ENCODE data around the gene CACNG7.

The CACNG7 gene

GRCh38 chr19:53912653-53913052 is 3.6 kb downstream of the CACNG7 start:
- Histone ChIP-seq H3K27me3 (ENCODE audit: insufficient read depth, insufficient read length) (peaks cover 19% of the 10 kb centered on the region), H3K4me3 (ENCODE audit: insufficient read length, low read depth) (no peak overlapping the region), H3K4me1 (ENCODE audit: insufficient read depth, insufficient read length) (no peaks in the 10 kb centered on the region), H3K9ac (ENCODE audit: insufficient read length, low read depth) (no peak overlapping the region), H3K9me3 (ENCODE audit: insufficient read depth, low read length) (no peaks in the 10 kb centered on the region), H3K36me3 (ENCODE audit: insufficient read depth, insufficient read length, low read length) (no peaks in the 10 kb centered on the region)
- no peak for DNase-seq (ENCODE audit: low read depth, low spot score)
- TF ChIP-seq ZNF274 (IDR thresholded peaks at IDR 0.05; ENCODE audit: low read depth, low read length) (no peak), SUZ12 (IDR thresholded peaks at IDR 0.05; ENCODE audit: extremely low read depth, insufficient read depth, insufficient read length) (no peak), YY1 (IDR thresholded peaks at IDR 0.05; ENCODE audit: insufficient read depth, insufficient read length) (no peak)

- H3K9me3 ChIP-seq (ENCODE audit: insufficient read depth, low read length): no peaks in the 10 kb centered on the region
- no peaks in the 10 kb centered on the region for H3K36me3 ChIP-seq (ENCODE audit: insufficient read depth, insufficient read length, low read length)
- H3K4me3 ChIP-seq (ENCODE audit: insufficient read length, low read depth): no peak overlapping the region
- no peak for DNase-seq (ENCODE audit: low read depth, low spot score)
- H3K27me3 ChIP-seq (ENCODE audit: insufficient read depth, insufficient read length): peaks cover 10% of the 10 kb centered on the region
- H3K9ac ChIP-seq (ENCODE audit: insufficient read length, low read depth): no peak overlapping the region
- no peak for TF ChIP-seq YY1 (IDR thresholded peaks at IDR 0.05; ENCODE audit: insufficient read depth, insufficient read length)
- TF ChIP-seq ZNF274 (IDR thresholded peaks at IDR 0.05; ENCODE audit: low read depth, low read length): no peak
- no peak for TF ChIP-seq SUZ12 (IDR thresholded peaks at IDR 0.05; ENCODE audit: extremely low read depth, insufficient read depth, insufficient read length)
- no peaks in the 10 kb centered on the region for H3K4me1 ChIP-seq (ENCODE audit: insufficient read depth, insufficient read length)
Observed at GRCh38 chr19:53915000-53915399, 5.9 kb downstream of the CACNG7 start.

GRCh38 chr19:53916004-53916403 is 6.9 kb downstream of the CACNG7 start:
- Histone ChIP-seq H3K9me3 (ENCODE audit: insufficient read depth, low read length) (no peaks in the 10 kb centered on the region), H3K4me1 (ENCODE audit: insufficient read depth, insufficient read length) (no peaks in the 10 kb centered on the region), H3K36me3 (ENCODE audit: insufficient read depth, insufficient read length, low read length) (no peaks in the 10 kb centered on the region), H3K9ac (ENCODE audit: insufficient read length, low read depth) (no peak overlapping the region), H3K27me3 (ENCODE audit: insufficient read depth, insufficient read length) (peaks cover 7% of the 10 kb centered on the region), H3K4me3 (ENCODE audit: insufficient read length, low read depth) (no peak overlapping the region)
- DNase-seq (ENCODE audit: low read depth, low spot score): no peak
- no peak for TF ChIP-seq YY1 (IDR thresholded peaks at IDR 0.05; ENCODE audit: insufficient read depth, insufficient read length)
- no peak for TF ChIP-seq SUZ12 (IDR thresholded peaks at IDR 0.05; ENCODE audit: extremely low read depth, insufficient read depth, insufficient read length)

- Histone ChIP-seq H3K27me3 (ENCODE audit: insufficient read depth, insufficient read length) (no peaks in the 10 kb centered on the region), H3K4me3 (ENCODE audit: insufficient read length, low read depth) (no peak overlapping the region), H3K36me3 (ENCODE audit: insufficient read depth, insufficient read length, low read length) (no peaks in the 10 kb centered on the region), H3K4me1 (ENCODE audit: insufficient read depth, insufficient read length) (no peaks in the 10 kb centered on the region), H3K9ac (ENCODE audit: insufficient read length, low read depth) (no peak overlapping the region), H3K9me3 (ENCODE audit: insufficient read depth, low read length) (no peaks in the 10 kb centered on the region)
- no peak for DNase-seq (ENCODE audit: low read depth, low spot score)
- TF ChIP-seq ZNF274 (IDR thresholded peaks at IDR 0.05; ENCODE audit: low read depth, low read length): no peak
- no peak for TF ChIP-seq YY1 (IDR thresholded peaks at IDR 0.05; ENCODE audit: insufficient read depth, insufficient read length)
- TF ChIP-seq SUZ12 (IDR thresholded peaks at IDR 0.05; ENCODE audit: extremely low read depth, insufficient read depth, insufficient read length): no peak
Observed at GRCh38 chr19:53917356-53917755, 8.3 kb downstream of the CACNG7 start.

GRCh38 chr19:53927739-53928138 is 18.7 kb downstream of the CACNG7 start:
- H3K4me3 ChIP-seq (ENCODE audit: insufficient read length, low read depth): no peak overlapping the region
- no peak for TF ChIP-seq ZNF274 (IDR thresholded peaks at IDR 0.05; ENCODE audit: low read depth, low read length)
- TF ChIP-seq SUZ12 (IDR thresholded peaks at IDR 0.05; ENCODE audit: extremely low read depth, insufficient read depth, insufficient read length): no peak
- TF ChIP-seq YY1 (IDR thresholded peaks at IDR 0.05; ENCODE audit: insufficient read depth, insufficient read length): no peak
- no peak overlapping the region for H3K9ac ChIP-seq (ENCODE audit: insufficient read length, low read depth)
- no peaks in the 10 kb centered on the region for H3K36me3 ChIP-seq (ENCODE audit: insufficient read depth, insufficient read length, low read length)
- DNase-seq (ENCODE audit: low read depth, low spot score): peak; percentile 87
- H3K9me3 ChIP-seq (ENCODE audit: insufficient read depth, low read length): no peaks in the 10 kb centered on the region
- peaks cover 5% of the 10 kb centered on the region for H3K4me1 ChIP-seq (ENCODE audit: insufficient read depth, insufficient read length)
- H3K27me3 ChIP-seq (ENCODE audit: insufficient read depth, insufficient read length): no peaks in the 10 kb centered on the region

GRCh38 chr19:53936029-53936428 is 27.0 kb downstream of the CACNG7 start:
- Histone ChIP-seq H3K27me3 (ENCODE audit: insufficient read depth, insufficient read length) (no peaks in the 10 kb centered on the region), H3K9ac (ENCODE audit: insufficient read length, low read depth) (no peak overlapping the region), H3K9me3 (ENCODE audit: insufficient read depth, low read length) (no peaks in the 10 kb centered on the region), H3K4me3 (ENCODE audit: insufficient read length, low read depth) (no peak overlapping the region), H3K4me1 (ENCODE audit: insufficient read depth, insufficient read length) (no peaks in the 10 kb centered on the region), H3K36me3 (ENCODE audit: insufficient read depth, insufficient read length, low read length) (no peaks in the 10 kb centered on the region)
- DNase-seq (ENCODE audit: low read depth, low spot score): no peak
- TF ChIP-seq YY1 (IDR thresholded peaks at IDR 0.05; ENCODE audit: insufficient read depth, insufficient read length) (no peak), SUZ12 (IDR thresholded peaks at IDR 0.05; ENCODE audit: extremely low read depth, insufficient read depth, insufficient read length) (no peak), ZNF274 (IDR thresholded peaks at IDR 0.05; ENCODE audit: low read depth, low read length) (no peak)

GRCh38 chr19:53942001-53942786 is 33.1 kb downstream of the CACNG7 start:
- peak overlapping the region; percentile 81 for H3K9ac ChIP-seq (ENCODE audit: insufficient read length, low read depth)
- H3K36me3 ChIP-seq (ENCODE audit: insufficient read depth, insufficient read length, low read length): no peaks in the 10 kb centered on the region
- no peak for TF ChIP-seq YY1 (IDR thresholded peaks at IDR 0.05; ENCODE audit: insufficient read depth, insufficient read length)
- no peak for TF ChIP-seq SUZ12 (IDR thresholded peaks at IDR 0.05; ENCODE audit: extremely low read depth, insufficient read depth, insufficient read length)
- TF ChIP-seq ZNF274 (IDR thresholded peaks at IDR 0.05; ENCODE audit: low read depth, low read length): no peak

More at GRCh38 chr19:53942001-53942786, 33.1 kb downstream of the CACNG7 start:
- DNase-seq (ENCODE audit: low read depth, low spot score): peak; percentile 82
- Histone ChIP-seq H3K4me3 (ENCODE audit: insufficient read length, low read depth) (peak overlapping the region; percentile 59), H3K9me3 (ENCODE audit: insufficient read depth, low read length) (no peaks in the 10 kb centered on the region), H3K27me3 (ENCODE audit: insufficient read depth, insufficient read length) (no peaks in the 10 kb centered on the region), H3K4me1 (ENCODE audit: insufficient read depth, insufficient read length) (peaks cover 4% of the 10 kb centered on the region)

Data from NT2/D1 (cell line).